ENCODE data around the gene HPX.

The HPX gene

DNA sequence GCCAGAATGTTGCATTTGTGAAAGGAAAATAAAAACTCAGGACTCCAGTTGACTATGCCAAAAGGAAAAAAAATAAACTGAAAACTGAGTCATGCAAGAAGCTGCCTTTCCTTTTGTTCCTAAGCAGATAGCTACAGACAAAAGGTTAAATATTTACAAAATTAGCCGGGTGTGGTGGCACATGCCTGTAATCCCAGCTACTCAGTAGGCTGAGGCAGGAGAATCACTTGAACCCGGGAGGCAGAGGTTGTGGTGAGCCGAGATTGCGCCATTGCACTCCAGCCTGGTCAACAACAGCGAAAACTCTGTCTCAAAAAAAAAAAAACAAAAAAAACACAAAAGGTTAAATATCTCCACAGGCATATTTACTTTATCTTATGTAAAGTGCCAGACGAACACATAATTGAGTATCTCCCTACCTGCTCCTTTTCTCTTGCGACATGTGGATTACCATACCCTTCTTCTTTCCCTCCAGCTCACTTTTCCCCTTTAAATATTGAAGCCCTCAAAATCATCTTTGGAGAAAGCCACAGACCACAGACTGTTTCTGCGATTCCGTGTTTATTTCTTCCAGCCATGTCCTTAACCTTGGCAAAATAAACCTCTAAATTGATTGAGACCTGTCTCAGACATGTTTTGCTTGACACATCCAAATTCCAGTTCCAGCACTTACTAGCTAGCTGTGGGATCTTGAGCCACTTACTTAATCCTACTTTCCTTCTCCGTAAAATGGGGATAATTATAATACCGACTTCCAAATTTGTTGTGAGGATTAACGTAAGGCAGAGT lies 52.8 kb downstream of the HPX start:
- DNase-seq (no peak), ATAC-seq (replicated peaks) (no peak)
- Mint-ChIP-seq H3K9me3 (no peaks in the 10 kb centered on the region), H3K27ac (peak overlapping the region in 1 of 2 donors; percentile 97), H3K4me3 (no peak overlapping the region), H3K27me3 (no peaks in the 10 kb centered on the region), H3K4me1 (ENCODE audit: low read depth in 2 of 2) (peaks cover 30 to 36% of the 10 kb centered on the region in 2 donors), H3K36me3 (ENCODE audit: insufficient read depth) (peaks cover 26% of the 10 kb centered on the region)

DNA sequence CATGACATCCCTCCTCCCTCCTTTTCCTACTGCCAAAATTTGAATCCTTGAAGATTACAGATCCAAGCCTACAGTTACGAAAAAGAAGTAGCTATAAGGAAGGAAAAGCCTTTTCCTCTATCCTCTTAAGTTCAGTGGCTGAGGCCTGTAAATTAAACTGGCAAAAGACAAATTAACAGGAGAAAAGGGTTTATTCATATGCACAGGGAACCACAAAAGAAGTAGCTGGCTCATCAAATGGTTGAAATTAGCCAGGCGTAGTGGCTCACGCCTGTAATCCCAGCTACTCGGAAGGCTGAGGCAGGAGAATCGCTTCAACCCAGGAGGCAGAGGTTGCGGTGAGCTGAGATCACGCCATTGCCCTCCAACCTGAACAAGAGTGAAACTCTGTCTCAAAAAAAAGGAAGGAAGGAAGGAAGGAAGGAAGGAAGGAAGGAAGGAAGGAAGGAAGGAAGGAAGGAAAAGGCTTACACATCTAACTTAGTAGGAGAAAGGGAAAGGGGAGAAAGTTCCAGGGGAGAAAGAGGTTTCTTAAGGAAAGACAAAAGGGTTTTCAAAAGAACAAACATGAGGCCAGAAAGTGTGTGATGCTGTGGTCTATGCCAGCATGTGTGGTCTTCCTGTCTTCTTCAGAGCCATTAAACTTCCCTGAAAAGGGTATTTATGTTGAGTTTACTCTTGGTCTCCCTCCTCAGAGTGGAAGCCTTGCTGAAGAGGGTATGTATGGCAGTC lies 55.6 kb downstream of the HPX start:
- Mint-ChIP-seq H3K9me3 (no peaks in the 10 kb centered on the region), H3K36me3 (ENCODE audit: insufficient read depth) (peaks cover 14% of the 10 kb centered on the region), H3K27ac (no peak overlapping the region), H3K4me3 (no peak overlapping the region), H3K27me3 (no peaks in the 10 kb centered on the region), H3K4me1 (ENCODE audit: low read depth in 2 of 2) (peaks cover 13% of the 10 kb centered on the region in 2 donors)
- ATAC-seq (replicated peaks) (no peak), DNase-seq (no peak)

All from effector memory CD8-positive, alpha-beta T cell (primary cell).